Body of pancreas (tissue), 4 donors: ENCODE measurements around the gene SNX3. TPM values are rescaled to one million over a fixed set of nuclear protein-coding genes. Genes with fewer than 3 reads are reported as not detected.
"Not testable (repeated sequence)": the region's sequence is repeated elsewhere in the genome, so short reads cannot be mapped to it uniquely, and the experiment has no call there.

Experiments
- ATAC-seq: fragments of 150-250 bp; one replicate; pipeline ENCODE4 v1.9.1; 2016
- DNase-seq, 4 donors: peaks; one replicate each; pipeline ENCODE4 v3.0.0-alpha.2; 2019
- H3K27ac ChIP-seq, 4 donors: fragments of 200-600 bp; sonication (generic); 1 replicate in 3 of 4; 2 replicates in 1 of 4; pipeline versions ENCODE4 v1.5.1 to v1.6.1; 2016 to 2019; ENCODE audit warnings: mild to moderate bottlenecking in 1 of 4, mixed read lengths in 1 of 4, moderate library complexity in 1 of 4
- H3K27me3 ChIP-seq, 2 donors: fragments of 200-600 bp; sonication (generic); one replicate each; pipeline ENCODE4 v1.6.0; 2016; ENCODE audit warnings: mild to moderate bottlenecking in 1 of 2
- H3K36me3 ChIP-seq, 2 donors: fragments of 200-600 bp; sonication (generic); replicated peaks in 1 of 2; 2 replicates each; pipeline ENCODE4 v1.5.1; 2016; ENCODE audit warnings: low read depth in 2 of 2; ENCODE audit not compliant: insufficient read depth in 1 of 2
- H3K4me1 ChIP-seq: fragments of 200-600 bp; sonication (generic); one replicate; pipeline ENCODE4 v1.6.0; 2016
- H3K4me3 ChIP-seq, 2 donors: fragments of 200-600 bp; sonication (generic); 1 replicate in 1 of 2; 2 replicates in 1 of 2; pipeline ENCODE4 v1.5.1; 2016 to 2019
- H3K9me3 ChIP-seq, 3 donors: fragments of 200-600 bp; sonication (generic); 1 replicate in 2 of 3; 2 replicates in 1 of 3; pipeline ENCODE4 v1.5.1; 2016
- CTCF ChIP-seq, 7 experiments: fragments of 450-650 bp in 4 of 7; fragments of 200-600 bp in 3 of 7; sonication (generic) in 3 of 7; IDR thresholded peaks; one replicate each; pipeline ENCODE4 v1.5.1; 2016 to 2019; ENCODE audit warnings: antibody characterized with exemption in 7 of 7
- POLR2A ChIP-seq, 3 donors: fragments of 450-650 bp; IDR thresholded peaks; one replicate each; pipeline ENCODE4 v1.6.1; 2016; ENCODE audit warnings: antibody characterized with exemption in 3 of 3, mild to moderate bottlenecking in 2 of 3
- WGBS, 2 donors: methylation state at CpG; one replicate each; pipeline ENCODE4 v1.1.5; 2017; 5-methylcytosine and 5-hydroxymethylcytosine counted together
- intact Hi-C: fragments of 100-400 bp; cut with DNase I; formaldehyde crosslinking; loops from one replicate; pipeline ENCODE4 v1.15.1; 2023
- total RNA-seq, 2 donors: library from RNA; depleted of rRNA; stranded (reverse); fragments of >200 nt; gene quantifications; one replicate each; pipeline ENCODE4 v1.1.0, GENCODE V29; 2016

Gene SNX3
- total RNA-seq, 2 donors from 2014 or later: 61.6 to 77.0 TPM

GRCh38 chr6:108295676-108296075, 34.8 kb upstream of the SNX3 start:
- no peaks in the 10 kb centered on the region for H3K36me3 ChIP-seq
- 48% methylated on average over 7 of the region's 7 CpGs for WGBS, 2 donors
- ATAC-seq (no peak), DNase-seq (no peak)
- H3K4me3 ChIP-seq: peak overlapping the region; percentile 64 to 67
- H3K27ac ChIP-seq: peak overlapping the region in 3 of 4 donors; percentile 87 to 91 (median 88)
- peaks cover 6% of the 10 kb centered on the region for H3K4me1 ChIP-seq
- H3K9me3 ChIP-seq: no peaks in the 10 kb centered on the region
- intact Hi-C loops: no loop called here
- H3K27me3 ChIP-seq: no peaks in the 10 kb centered on the region
- no peak for TF ChIP-seq CTCF (IDR thresholded peaks at IDR 0.05)
- TF ChIP-seq POLR2A (IDR thresholded peaks at IDR 0.05): no peak

- TF ChIP-seq POLR2A (IDR thresholded peaks at IDR 0.05) (peak in 2 of 3 donors; percentile 80 to 84), CTCF (IDR thresholded peaks at IDR 0.05) (peak in 1 of 7 experiments; percentile 7)
- Histone ChIP-seq H3K27ac (peak within 1 kb of the TSS; percentile 83 to 91 (median 88)), H3K4me3 (peak within 1 kb of the TSS; percentile 64 to 67), H3K36me3 (no peaks in the 10 kb centered on the region), H3K9me3 (no peaks in the 10 kb centered on the region), H3K4me1 (peaks cover 6% of the 10 kb centered on the region), H3K27me3 (no peaks in the 10 kb centered on the region)
- DNase-seq: peak; percentile 92 to 95 (median 94)
- intact Hi-C loops: no loop called here
- peak; percentile 98 for ATAC-seq
- WGBS, 2 donors: 0% methylated on average over 36 to 46 of the region's 46 CpGs
Observed at GRCh38 chr6:108294727-108295625, 34.1 kb upstream of the SNX3 start, which contains the start of gene AFG1L. Gene AFG1L, plus strand, starts transcription at chr6:108295054. Its CDS starts 26 bp downstream, at chr6:108295080.

- TF ChIP-seq POLR2A (IDR thresholded peaks at IDR 0.05) (no peak), CTCF (IDR thresholded peaks at IDR 0.05) (no peak)
- H3K27me3 ChIP-seq: no peaks in the 10 kb centered on the region
- WGBS, 2 donors: 26 to 29% methylated on average over 16 of the region's 16 CpGs
- no peaks in the 10 kb centered on the region for H3K36me3 ChIP-seq
- no peaks in the 10 kb centered on the region for H3K9me3 ChIP-seq
- H3K27ac ChIP-seq: peak overlapping the region; percentile 83 to 91 (median 88)
- H3K4me1 ChIP-seq: peaks cover 6% of the 10 kb centered on the region
- H3K4me3 ChIP-seq: peak overlapping the region in 1 of 2 donors; percentile 67
- intact Hi-C loops: no loop called here
- ATAC-seq (no peak), DNase-seq (no peak)
Observed at GRCh38 chr6:108294297-108294726, 33.5 kb upstream of the SNX3 start.

GRCh38 chr6:108293527-108294296, 32.9 kb upstream of the SNX3 start:
- no peaks in the 10 kb centered on the region for H3K9me3 ChIP-seq
- no peak overlapping the region for H3K4me3 ChIP-seq
- no peaks in the 10 kb centered on the region for H3K27me3 ChIP-seq
- peaks cover 6% of the 10 kb centered on the region for H3K4me1 ChIP-seq
- TF ChIP-seq POLR2A (IDR thresholded peaks at IDR 0.05) (no peak), CTCF (IDR thresholded peaks at IDR 0.05) (no peak)
- WGBS, 2 donors: 92 to 95% methylated on average over 18 to 19 of the region's 19 CpGs
- H3K36me3 ChIP-seq: no peaks in the 10 kb centered on the region
- intact Hi-C loops: no loop called here
- peak overlapping the region in 3 of 4 donors; percentile 87 to 91 (median 88) for H3K27ac ChIP-seq
- ATAC-seq (no peak), DNase-seq (peak in 1 of 4 donors; percentile 14)

- H3K27me3 ChIP-seq, H3K4me3 ChIP-seq, H3K27ac ChIP-seq, H3K4me1 ChIP-seq, ATAC-seq, H3K9me3 ChIP-seq, H3K36me3 ChIP-seq, DNase-seq, intact Hi-C loops: not testable (repeated sequence)
- WGBS, 2 donors: 35 to 41% methylated on average over 3 of the region's 3 CpGs
Observed at GRCh38 chr6:108292561-108292960, 31.7 kb upstream of the SNX3 start.
